ENCODE data around the gene SKAP1. TPM values are rescaled to one million over a fixed set of nuclear protein-coding genes. Genes with fewer than 3 reads are reported as not detected.

The SKAP1 gene
- total and polyA plus RNA-seq, 2 of the 13 experiments (the other 11 are each of a cell fraction or from before 2014, with no cell fraction given) = 0.21 TPM; not detected in 1

- TF ChIP-seq ZXDC (CRISPR knock-in tag; IDR thresholded peaks at IDR 0.05) (no peak; the same call in 1 of the 2 replicates), ZNF326 (CRISPR knock-in tag; IDR thresholded peaks at IDR 0.05; ENCODE audit: borderline replicate concordance) (peak; percentile 25; the same call in 1 of the 2 replicates), ZNF782 (CRISPR knock-in tag; IDR thresholded peaks at IDR 0.05; ENCODE audit: borderline replicate concordance) (peak; percentile 80; the same call in 1 of the 2 replicates), NONO (IDR thresholded peaks at IDR 0.05) (no peak), NONO (CRISPR knock-in tag; conservative IDR thresholded peaks at IDR 0.05) (peak; percentile 93), YEATS2 (CRISPR knock-in tag; IDR thresholded peaks at IDR 0.05; ENCODE audit: borderline replicate concordance) (peak; percentile 90), KMT2B (CRISPR knock-in tag; IDR thresholded peaks at IDR 0.05) (peak; percentile 91), DRAP1 (CRISPR knock-in tag; IDR thresholded peaks at IDR 0.05) (peak; percentile 88), ZNF33B (CRISPR knock-in tag; IDR thresholded peaks at IDR 0.05) (peak; percentile 92), THRA (CRISPR knock-in tag; IDR thresholded peaks at IDR 0.05; ENCODE audit: borderline replicate concordance) (peak; percentile 80), ZSCAN31 (CRISPR knock-in tag; IDR thresholded peaks at IDR 0.05; ENCODE audit: low read depth) (peak; percentile 89; the same call in 1 of the 2 replicates), ZSCAN12 (CRISPR knock-in tag; IDR thresholded peaks at IDR 0.05) (0 out of 2 replicates have a peak, but pooled peaks have one; percentile 32), ZZZ3 (CRISPR knock-in tag; IDR thresholded peaks at IDR 0.05; ENCODE audit: borderline replicate concordance) (peak; percentile 81), ZNF687 (CRISPR knock-in tag; IDR thresholded peaks at IDR 0.05) (peak; percentile 98), TFDP2 (CRISPR knock-in tag; IDR thresholded peaks at IDR 0.05) (peak; percentile 91), NFE2L1 (CRISPR knock-in tag; IDR thresholded peaks at IDR 0.05; ENCODE audit: borderline replicate concordance) (no peak), MAX (IDR thresholded peaks at IDR 0.05) (peak; percentile 78), SOX5 (CRISPR knock-in tag; IDR thresholded peaks at IDR 0.05; ENCODE audit: borderline replicate concordance) (peak; percentile 67; the same call in 1 of the 2 replicates), AKAP8 (CRISPR knock-in tag; IDR thresholded peaks at IDR 0.05) (peak; percentile 73; the same call in 1 of the 2 replicates)
Observed at GRCh38 chr17:48101012-48101720, 328.8 kb downstream of the SKAP1 start, which contains the start of gene CBX1 (continued).

Data from HepG2 (cell line).